Measurements from ENCODE around the gene ATG7.
"Not testable (repeated sequence)": the region's sequence is repeated elsewhere in the genome, so short reads cannot be mapped to it uniquely, and the experiment has no call there.

Gene ATG7

GRCh38 chr3:11508346-11509172 is 236.4 kb downstream of the ATG7 start:
- no peak for DNase-seq (ENCODE audit: low spot score in 2 of 2)
- H3K4me3 ChIP-seq, result no peak overlapping the region
- in situ Hi-C loops (cut with MboI; ENCODE audit: low sequenced_read_pairs), result no loop called here
- H3K27me3 ChIP-seq (ENCODE audit: low read depth), result no peaks in the 10 kb centered on the region
- H3K4me1 ChIP-seq, result peaks cover 13% of the 10 kb centered on the region
- H3K36me3 ChIP-seq (replicated peaks), result no peaks in the 10 kb centered on the region
- H3K9me3 ChIP-seq, result no peaks in the 10 kb centered on the region

- Histone ChIP-seq H3K27me3 (ENCODE audit: low read depth) (no peaks in the 10 kb centered on the region), H3K4me1 (peaks cover 13% of the 10 kb centered on the region), H3K4me3 (no peak overlapping the region), H3K9me3 (no peaks in the 10 kb centered on the region), H3K36me3 (replicated peaks) (no peaks in the 10 kb centered on the region)
- DNase-seq (ENCODE audit: low spot score in 2 of 2), result peak; percentile 8 to 45
- in situ Hi-C loops (cut with MboI; ENCODE audit: low sequenced_read_pairs), result no loop called here
Measured at GRCh38 chr3:11509173-11510000, 237.2 kb downstream of the ATG7 start.

DNA sequence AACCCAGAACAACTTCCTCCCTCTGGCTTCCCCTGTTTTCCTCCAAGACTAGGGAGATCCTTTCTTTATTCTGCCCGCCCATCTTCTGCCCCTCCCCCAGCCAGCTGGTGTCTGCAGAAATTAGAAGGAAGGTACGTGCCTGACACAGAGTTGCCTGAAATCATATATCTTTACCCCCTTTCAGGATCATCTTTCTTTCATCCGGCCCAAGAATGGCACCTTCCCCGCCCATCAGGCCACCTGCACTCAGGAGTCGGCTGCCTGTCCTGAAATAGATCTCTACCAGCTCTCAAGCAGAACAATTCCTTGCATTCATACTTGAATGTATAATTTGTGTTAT is 237.8 kb downstream of the ATG7 start:
- Histone ChIP-seq H3K4me1 (peaks cover 13% of the 10 kb centered on the region), H3K9me3 (no peaks in the 10 kb centered on the region), H3K36me3 (replicated peaks) (no peaks in the 10 kb centered on the region), H3K27me3 (ENCODE audit: low read depth) (no peaks in the 10 kb centered on the region), H3K4me3 (no peak overlapping the region)
- no peak for DNase-seq (ENCODE audit: low spot score in 2 of 2)
- in situ Hi-C loops (cut with MboI; ENCODE audit: low sequenced_read_pairs), result no loop called here

DNA sequence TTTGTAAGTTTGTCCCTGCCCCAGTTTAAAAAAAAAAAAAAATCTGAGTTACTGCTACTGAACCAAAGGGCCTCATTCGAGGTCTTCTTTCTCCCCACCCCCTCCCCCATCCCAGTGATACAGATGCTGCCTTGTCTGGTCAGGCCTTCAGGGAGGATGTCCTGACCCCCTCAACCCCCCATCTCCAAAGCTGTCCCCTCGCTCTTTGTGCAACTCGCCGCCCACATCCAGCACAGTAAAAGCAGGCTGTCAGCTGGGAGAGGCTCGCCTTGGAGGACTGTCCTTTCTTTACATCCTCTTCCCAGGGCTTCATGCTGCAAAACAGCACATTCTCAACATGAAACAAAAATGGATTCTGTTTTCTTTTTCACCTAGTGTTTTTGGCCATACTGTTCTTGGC is 238.2 kb downstream of the ATG7 start:
- in situ Hi-C loops (cut with MboI; ENCODE audit: low sequenced_read_pairs), result no loop called here

DNA sequence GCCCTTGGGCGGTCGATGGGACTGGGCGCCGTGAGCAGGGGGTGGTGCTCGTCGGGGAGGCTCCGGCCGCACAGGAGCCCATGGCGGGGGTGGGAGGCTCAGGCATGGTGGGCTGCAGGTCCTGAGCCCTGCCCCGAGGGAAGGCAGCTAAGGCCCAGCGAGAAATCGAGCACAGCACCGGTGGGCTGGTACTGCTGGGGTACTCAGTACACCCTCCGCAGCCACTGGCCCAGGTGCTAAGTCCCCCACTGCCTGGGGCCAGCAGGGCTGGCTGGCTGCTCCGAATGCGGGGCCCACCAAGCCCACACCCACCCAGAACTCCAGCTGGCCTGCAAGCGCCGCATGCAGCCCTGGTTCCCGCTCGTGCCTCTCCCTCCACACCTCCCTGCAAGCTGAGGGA is 239.4 kb downstream of the ATG7 start:
- H3K36me3 ChIP-seq (replicated peaks); H3K9me3 ChIP-seq; DNase-seq (ENCODE audit: low spot score in 2 of 2); H3K27me3 ChIP-seq (ENCODE audit: low read depth); in situ Hi-C loops (cut with MboI; ENCODE audit: low sequenced_read_pairs); H3K4me3 ChIP-seq: not testable (repeated sequence)
- peaks cover 13% of the 10 kb centered on the region for H3K4me1 ChIP-seq

More for the DNA sequence above, 238.2 kb downstream of the ATG7 start:
- no peak for DNase-seq (ENCODE audit: low spot score in 2 of 2)
- Histone ChIP-seq H3K36me3 (replicated peaks) (no peaks in the 10 kb centered on the region), H3K9me3 (no peaks in the 10 kb centered on the region), H3K4me3 (no peak overlapping the region), H3K4me1 (peaks cover 13% of the 10 kb centered on the region), H3K27me3 (ENCODE audit: low read depth) (no peaks in the 10 kb centered on the region)

GRCh38 chr3:11513125-11513816 is 241.1 kb downstream of the ATG7 start:
- H3K36me3 ChIP-seq (replicated peaks); H3K4me3 ChIP-seq; in situ Hi-C loops (cut with MboI; ENCODE audit: low sequenced_read_pairs); DNase-seq (ENCODE audit: low spot score in 2 of 2); H3K27me3 ChIP-seq (ENCODE audit: low read depth); H3K9me3 ChIP-seq: not testable (repeated sequence)
- H3K4me1 ChIP-seq, result peaks cover 13% of the 10 kb centered on the region

DNA sequence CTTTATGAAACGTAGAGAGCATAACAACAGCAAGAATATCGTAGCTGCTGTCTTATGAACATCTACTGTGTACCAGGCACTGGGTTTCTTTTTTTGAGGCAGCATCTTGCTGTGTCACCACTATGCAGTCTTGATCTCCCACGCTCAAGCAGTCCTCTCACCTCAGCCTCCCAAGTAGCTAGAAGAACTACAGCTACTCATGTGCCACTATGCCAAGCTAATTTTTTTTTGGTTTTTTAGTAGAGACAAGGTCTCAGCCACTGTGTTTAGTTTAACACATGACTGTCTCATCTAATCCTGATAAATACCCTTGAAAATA is 241.6 kb downstream of the ATG7 start:
- no peak overlapping the region for H3K4me3 ChIP-seq
- H3K9me3 ChIP-seq, result no peaks in the 10 kb centered on the region
- H3K36me3 ChIP-seq (replicated peaks), result no peaks in the 10 kb centered on the region
- in situ Hi-C loops (cut with MboI; ENCODE audit: low sequenced_read_pairs), result no loop called here
- H3K4me1 ChIP-seq, result peaks cover 12% of the 10 kb centered on the region
- H3K27me3 ChIP-seq (ENCODE audit: low read depth), result no peaks in the 10 kb centered on the region
- no peak for DNase-seq (ENCODE audit: low spot score in 2 of 2)

- Histone ChIP-seq H3K27me3 (ENCODE audit: low read depth) (no peaks in the 10 kb centered on the region), H3K36me3 (replicated peaks) (no peaks in the 10 kb centered on the region), H3K4me3 (no peak overlapping the region), H3K9me3 (no peaks in the 10 kb centered on the region), H3K4me1 (peaks cover 7% of the 10 kb centered on the region)
- in situ Hi-C loops (cut with MboI; ENCODE audit: low sequenced_read_pairs), result no loop called here
- DNase-seq (ENCODE audit: low spot score in 2 of 2), result no peak
Measured at GRCh38 chr3:11514191-11514821, 242.1 kb downstream of the ATG7 start.

DNA sequence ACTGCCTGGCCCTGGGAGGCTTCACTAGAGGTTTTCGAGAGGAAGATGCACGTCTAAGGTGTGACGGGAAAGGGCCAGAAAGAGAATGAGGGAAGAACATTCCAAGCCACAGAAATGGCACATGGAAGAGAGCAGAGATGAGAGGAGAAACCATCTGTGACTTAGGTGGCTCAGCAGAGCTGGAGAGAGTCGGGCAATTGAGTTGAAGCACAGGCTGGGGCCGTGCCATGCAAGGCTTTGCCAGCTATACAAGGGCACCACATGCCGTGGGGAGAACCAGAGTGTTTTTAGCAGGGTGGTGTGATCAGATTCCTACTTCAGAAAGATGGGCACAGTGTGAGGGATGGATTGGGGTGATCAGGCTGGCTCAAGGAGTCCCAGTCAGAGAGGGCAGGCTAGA is 245.4 kb downstream of the ATG7 start:
- Histone ChIP-seq H3K4me3 (no peak overlapping the region), H3K27me3 (ENCODE audit: low read depth) (no peaks in the 10 kb centered on the region), H3K36me3 (replicated peaks) (no peaks in the 10 kb centered on the region), H3K4me1 (no peaks in the 10 kb centered on the region), H3K9me3 (no peaks in the 10 kb centered on the region)
- DNase-seq (ENCODE audit: low spot score in 2 of 2), result no peak
- in situ Hi-C loops (cut with MboI; ENCODE audit: low sequenced_read_pairs), result no loop called here

GRCh38 chr3:11521167-11521566 is 249.0 kb downstream of the ATG7 start:
- no peaks in the 10 kb centered on the region for H3K36me3 ChIP-seq (replicated peaks)
- DNase-seq (ENCODE audit: low spot score in 2 of 2), result no peak
- no peaks in the 10 kb centered on the region for H3K27me3 ChIP-seq (ENCODE audit: low read depth)
- no peaks in the 10 kb centered on the region for H3K4me1 ChIP-seq
- no peak overlapping the region for H3K4me3 ChIP-seq
- no peaks in the 10 kb centered on the region for H3K9me3 ChIP-seq
- in situ Hi-C loops (cut with MboI; ENCODE audit: low sequenced_read_pairs), result no loop called here

DNA sequence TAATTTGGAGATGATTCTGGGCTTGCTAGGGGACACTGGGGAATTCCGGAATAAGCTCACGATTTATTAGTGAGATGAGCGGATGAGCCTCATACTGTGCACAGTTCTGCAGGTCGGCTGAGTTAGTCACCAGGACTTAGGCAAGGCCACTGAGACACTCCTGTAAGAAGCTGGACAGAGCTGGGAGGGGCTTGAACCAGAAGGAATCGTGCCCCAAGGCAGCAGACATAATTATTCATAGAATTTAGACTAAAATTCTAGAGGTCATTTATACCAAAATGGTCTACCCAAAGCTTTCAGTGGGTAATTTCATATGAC is 250.2 kb downstream of the ATG7 start:
- Histone ChIP-seq H3K36me3 (replicated peaks) (no peaks in the 10 kb centered on the region), H3K4me3 (no peak overlapping the region), H3K27me3 (ENCODE audit: low read depth) (no peaks in the 10 kb centered on the region), H3K4me1 (no peaks in the 10 kb centered on the region), H3K9me3 (no peaks in the 10 kb centered on the region)
- no peak for DNase-seq (ENCODE audit: low spot score in 2 of 2)
- in situ Hi-C loops (cut with MboI; ENCODE audit: low sequenced_read_pairs), result no loop called here

DNA sequence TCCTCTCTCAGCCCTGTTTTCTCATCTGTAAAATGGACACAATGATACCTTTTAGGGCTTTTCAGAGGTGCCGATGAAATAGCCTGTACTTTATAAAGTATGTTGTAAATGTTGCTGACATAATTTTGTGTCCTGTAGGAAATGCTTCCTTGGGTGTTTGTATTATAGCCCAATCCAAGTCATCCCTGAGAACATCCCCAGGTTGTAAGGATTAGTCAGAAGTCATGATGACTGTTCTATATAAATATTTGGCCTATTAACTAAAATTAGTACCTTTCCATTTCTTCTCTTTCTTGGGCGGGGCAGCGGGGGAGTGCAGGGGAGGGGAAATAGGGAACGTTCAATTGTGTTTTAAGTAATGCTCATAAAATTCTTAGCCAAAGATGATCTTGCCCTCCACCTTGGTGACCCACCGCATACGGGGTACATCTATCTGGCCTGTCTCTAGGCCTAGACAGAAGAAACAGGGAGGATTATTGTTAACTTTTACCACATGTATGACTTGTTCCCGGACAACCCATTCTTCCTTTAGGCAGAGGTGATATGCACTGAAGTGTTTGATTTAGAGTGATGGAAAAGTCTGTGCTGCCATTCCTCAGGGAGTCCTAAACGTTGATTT is 250.9 kb downstream of the ATG7 start:
- H3K4me3 ChIP-seq, result no peak overlapping the region
- no peaks in the 10 kb centered on the region for H3K27me3 ChIP-seq (ENCODE audit: low read depth)
- no peak for DNase-seq (ENCODE audit: low spot score in 2 of 2)
- in situ Hi-C loops (cut with MboI; ENCODE audit: low sequenced_read_pairs), result no loop called here
- no peaks in the 10 kb centered on the region for H3K9me3 ChIP-seq
- no peaks in the 10 kb centered on the region for H3K36me3 ChIP-seq (replicated peaks)
- H3K4me1 ChIP-seq, result no peaks in the 10 kb centered on the region

GRCh38 chr3:11523572-11524101 is 251.4 kb downstream of the ATG7 start:
- Histone ChIP-seq H3K36me3 (replicated peaks) (no peaks in the 10 kb centered on the region), H3K4me3 (no peak overlapping the region), H3K9me3 (no peaks in the 10 kb centered on the region), H3K27me3 (ENCODE audit: low read depth) (no peaks in the 10 kb centered on the region), H3K4me1 (no peaks in the 10 kb centered on the region)
- DNase-seq (ENCODE audit: low spot score in 2 of 2), result no peak
- in situ Hi-C loops (cut with MboI; ENCODE audit: low sequenced_read_pairs), result no loop called here
